ENCODE results near the gene NPIPA5.
"Not testable (repeated sequence)": the region's sequence is repeated elsewhere in the genome, so short reads cannot be mapped to it uniquely, and the experiment has no call there.

NPIPA5 gene

DNA sequence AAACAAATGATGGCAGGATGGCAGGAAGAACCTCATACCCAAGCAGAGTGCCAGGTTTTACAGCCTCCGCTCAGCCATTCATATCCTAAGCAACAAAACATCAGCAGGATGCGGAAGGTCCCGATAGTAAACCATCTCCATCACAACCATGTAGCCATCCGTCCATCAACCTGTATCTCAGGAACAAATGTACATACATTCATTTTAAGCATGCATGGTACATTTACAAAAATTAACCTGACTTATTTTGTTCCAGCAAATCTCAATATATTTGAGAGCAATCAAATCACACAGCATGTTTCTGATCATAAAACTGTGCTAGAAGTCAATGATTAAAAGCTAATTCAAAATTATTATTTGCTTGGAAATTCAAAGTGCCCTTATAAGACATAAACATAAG, at the start of gene NPIPA5:
TSS of gene NPIPA5 (minus strand) at position 101 of the 400 bp plus-strand sequence. CDS start at position 101, 0 bp downstream.
- DNase-seq (ENCODE audit: low read depth), result not testable (repeated sequence)

DNA sequence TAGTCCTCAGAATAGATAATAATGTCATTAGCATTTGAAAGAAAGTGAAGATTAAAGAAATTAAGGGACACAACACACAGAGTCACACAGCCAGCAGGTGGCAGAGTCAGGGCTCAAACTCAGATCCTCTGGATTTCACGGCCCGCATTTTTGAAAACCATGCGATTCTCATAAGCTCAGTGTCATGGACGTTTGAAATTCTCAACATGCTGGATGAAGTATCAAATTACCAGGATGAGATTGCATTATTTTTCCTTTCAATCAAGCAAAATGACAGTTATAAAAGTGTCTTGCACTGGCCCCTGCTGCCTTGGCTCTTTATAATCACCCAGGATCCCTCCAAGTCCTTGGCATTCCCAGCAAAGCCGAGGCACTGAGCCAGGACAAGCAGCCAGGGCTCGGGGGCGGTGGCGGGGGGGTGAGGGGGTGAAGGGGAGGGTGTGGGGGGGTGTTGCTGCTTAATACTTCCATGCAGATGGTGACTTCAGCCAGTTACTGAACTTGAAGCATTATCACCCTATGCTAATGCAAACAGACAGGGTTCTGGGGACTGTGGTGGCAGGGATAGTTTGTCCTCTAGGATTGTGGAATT, 49.6 kb upstream of the NPIPA5 start:
- DNase-seq (ENCODE audit: low read depth), result no peak

DNA sequence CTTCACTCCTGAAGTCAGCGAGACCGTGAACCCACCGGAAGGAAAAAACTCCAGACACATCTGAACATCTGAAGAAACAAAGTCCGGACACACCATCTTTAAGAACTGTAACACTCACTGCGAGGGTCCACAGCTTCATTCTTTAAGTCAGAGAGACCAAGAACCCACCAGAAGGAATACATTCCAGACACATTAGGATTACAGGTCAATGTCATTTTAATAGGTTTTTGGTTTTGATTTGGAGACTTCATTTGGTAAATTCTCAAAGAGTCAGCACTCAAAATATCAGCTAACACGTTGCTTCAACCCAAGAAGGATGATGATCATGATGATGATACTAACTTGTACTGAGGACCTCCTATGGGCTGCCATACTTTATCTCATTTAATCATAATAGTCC, 48.7 kb upstream of the NPIPA5 start:
- DNase-seq (ENCODE audit: low read depth), result no peak

DNA sequence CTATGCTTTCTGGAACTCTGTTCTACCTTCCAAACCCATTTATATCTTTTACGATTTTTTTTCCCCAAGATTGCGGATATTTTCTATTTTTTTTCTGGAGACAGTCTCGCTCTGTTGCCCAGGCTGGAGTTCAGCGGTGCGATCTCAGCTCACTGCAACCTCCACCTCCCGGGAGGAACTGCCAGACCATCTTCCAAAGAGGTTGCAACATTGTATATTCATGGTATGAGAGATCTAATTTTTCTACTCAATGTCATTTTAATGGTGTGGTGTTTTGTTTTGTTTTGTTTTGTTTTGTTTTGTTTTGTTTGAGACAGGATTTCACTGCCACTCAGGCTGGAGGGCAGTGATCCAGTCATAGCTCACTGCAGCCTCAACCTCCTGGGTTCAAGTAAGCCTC, 47.8 kb upstream of the NPIPA5 start:
- DNase-seq (ENCODE audit: low read depth), result no peak

DNA sequence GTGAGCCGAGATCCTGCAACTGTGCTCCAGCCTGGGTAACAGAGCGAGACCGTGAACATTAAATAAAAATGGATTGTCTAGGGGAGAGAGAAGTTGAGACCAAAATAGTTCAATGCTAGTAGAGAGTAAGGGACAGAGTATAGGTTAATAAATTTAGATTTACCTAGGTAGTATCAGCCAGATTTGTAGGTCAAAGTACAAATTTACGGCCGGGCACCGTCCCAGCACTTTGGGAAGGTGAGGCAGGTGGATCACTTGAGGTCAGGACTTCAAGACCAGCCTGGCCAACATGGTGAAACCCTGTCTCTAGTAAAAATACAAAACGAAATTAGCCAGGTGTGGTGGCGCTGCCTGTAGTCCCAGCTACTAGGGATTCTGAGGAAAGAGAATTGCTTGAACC, 44.1 kb upstream of the NPIPA5 start:
- DNase-seq (ENCODE audit: low read depth), result no peak

DNA sequence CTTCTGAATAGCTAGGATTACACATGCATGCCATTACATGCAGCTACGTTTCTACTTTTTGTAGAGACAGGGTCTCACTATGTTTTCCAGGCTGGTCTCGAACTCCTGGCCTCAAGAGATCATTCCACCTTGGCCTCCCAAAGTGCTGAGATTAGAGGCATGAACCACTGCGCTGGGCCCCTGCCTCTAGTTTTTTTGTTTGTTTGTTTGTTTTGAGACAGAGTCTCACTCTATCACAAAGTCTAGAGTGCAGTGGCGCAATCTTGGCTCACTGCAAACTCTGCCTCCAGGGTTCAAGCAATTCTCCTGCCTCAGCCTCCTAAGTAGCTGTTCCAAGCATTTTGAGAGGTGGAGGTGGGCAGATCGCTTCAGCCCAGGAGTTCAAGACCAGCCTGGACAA, 43.6 kb upstream of the NPIPA5 start:
- DNase-seq (ENCODE audit: low read depth), result not testable (repeated sequence)

DNA sequence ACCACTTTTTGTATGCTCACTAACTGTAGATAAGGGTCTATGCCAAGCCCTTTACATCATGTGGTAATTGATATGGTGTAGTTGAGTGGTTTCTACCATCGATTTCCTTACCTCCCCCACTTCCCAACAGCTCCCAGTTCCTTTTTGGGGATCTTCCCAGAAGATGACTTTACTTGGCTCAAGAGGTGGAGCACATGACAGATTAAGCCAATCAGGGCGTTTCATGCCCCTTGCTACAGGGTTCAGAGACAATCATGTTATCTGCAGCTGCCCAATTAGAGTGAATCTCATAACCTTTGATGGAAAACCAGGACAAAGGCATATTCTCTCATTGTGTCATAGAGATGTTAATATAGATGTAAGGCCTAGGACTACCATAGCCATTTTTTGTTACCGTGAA, 40.1 kb upstream of the NPIPA5 start:
- no peak for DNase-seq (ENCODE audit: low read depth)

DNA sequence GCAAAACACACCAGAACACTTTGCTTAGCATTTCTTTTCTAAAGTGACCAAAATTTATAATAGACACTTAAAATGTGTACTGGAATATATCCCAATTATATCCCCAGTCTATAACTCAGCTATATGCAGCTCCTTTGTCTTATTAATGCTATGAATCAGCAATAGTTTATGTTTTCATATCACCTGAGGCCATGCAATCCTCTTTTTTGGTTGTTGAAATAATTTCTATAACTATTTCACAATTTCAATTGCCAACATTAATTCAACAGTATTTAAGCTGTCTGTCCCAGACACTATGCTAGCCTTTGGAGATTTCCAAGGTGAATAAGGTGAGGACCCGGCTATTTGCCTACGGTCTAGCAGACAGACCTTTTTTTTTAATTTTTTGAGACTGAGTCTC, 39.1 kb upstream of the NPIPA5 start:
- no peak for DNase-seq (ENCODE audit: low read depth)

DNA sequence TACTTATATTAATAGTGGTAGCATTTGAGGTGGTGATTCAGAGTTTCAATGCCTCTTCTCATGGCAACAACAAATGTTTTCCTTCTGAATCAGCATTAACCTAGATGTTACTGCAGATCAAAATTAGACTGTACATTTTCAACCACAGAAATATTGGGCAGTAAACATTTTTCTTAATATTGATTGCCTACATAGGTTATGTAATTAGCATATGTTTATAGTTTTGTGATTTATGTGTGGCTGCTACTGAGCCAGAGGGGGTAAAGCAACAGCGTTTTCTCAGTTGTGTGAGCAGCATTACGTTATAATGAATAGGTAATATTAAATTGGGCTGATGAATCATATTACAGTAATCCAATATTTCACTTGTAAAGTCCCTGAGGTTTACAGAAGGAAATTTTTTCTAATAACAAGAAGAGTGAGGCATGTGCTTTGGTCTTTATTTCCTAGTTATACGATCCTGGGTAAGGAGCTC, 37.5 kb upstream of the NPIPA5 start:
- no peak for DNase-seq (ENCODE audit: low read depth)

DNA sequence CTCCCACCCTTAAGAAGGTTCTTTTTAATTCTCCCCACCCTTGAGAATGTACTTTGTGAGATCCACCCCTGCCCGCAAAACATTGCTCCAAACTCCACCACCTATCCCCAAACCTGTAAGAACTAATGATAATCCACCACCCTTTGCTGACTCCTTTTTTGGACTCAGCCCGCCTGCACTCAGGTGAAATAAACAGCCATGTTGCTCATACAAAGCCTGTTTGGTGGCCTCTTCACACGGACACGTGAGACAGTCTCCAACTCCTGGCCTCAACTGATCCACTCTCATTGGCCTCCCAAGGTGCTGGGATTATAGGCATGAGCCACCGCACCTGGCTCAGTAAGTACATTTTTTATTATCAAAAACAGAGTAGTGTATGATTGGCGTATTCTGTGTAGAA, 31.4 kb upstream of the NPIPA5 start:
- DNase-seq (ENCODE audit: low read depth), result not testable (repeated sequence)

DNA sequence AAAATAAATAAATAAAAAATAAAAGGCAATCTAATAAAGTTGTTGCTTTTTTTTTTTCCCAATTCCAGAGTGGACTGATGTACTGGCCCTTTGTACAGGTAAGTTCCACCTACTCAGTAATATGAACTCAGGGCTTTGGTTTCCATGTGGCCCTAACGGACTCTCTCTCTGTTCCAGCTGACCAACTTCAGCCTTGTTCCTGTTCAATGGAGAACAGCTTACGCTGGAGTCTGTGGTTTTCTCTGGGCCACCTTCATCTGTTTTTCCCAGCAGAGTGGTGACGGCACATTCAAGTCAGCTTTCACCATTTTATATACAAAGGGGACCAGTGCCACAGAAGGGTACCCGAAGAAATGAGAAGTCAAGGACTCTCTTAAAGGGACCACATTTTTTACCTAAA, 29.7 kb upstream of the NPIPA5 start:
- not testable (repeated sequence) for DNase-seq (ENCODE audit: low read depth)

DNA sequence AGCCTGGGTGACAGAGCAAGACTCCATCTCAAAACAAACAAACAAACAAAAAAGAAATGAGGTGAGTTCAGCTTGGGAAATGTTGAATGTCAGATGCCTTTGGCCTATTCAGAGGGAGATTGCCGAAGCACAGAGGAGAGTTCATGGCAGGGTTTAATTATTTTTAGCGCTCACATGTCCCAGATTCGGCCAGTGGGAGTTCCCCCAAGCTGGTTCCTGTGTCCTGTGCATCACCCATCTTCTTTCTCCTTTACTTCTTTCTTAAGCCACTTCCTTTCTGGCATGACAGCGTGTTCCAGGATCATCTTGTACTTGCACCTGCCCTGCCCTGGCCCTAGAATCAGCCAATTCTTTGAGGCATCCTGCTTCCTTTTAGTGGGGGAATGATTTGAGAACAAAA, 26.7 kb upstream of the NPIPA5 start:
- no peak for DNase-seq (ENCODE audit: low read depth)

DNA sequence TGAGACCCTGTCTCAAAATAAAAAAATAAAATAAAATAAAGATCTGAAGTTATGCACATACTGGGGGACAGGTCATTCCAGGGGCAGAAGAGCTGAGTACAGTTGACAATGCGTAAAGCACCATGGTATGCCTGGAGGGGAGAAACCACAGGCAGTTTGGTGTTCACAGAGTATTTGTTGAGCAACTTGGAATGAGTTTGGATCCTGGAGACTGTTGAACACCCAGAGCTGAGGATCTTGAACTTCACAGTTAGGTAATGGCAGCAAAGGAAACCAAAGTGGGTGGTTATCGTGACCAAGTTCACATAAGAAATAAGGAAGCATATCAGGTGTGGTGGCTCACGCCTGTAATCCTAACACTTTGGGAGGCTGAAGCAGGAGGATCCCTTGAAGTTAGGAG, 26.0 kb upstream of the NPIPA5 start:
- DNase-seq (ENCODE audit: low read depth), result not testable (repeated sequence)

DNA sequence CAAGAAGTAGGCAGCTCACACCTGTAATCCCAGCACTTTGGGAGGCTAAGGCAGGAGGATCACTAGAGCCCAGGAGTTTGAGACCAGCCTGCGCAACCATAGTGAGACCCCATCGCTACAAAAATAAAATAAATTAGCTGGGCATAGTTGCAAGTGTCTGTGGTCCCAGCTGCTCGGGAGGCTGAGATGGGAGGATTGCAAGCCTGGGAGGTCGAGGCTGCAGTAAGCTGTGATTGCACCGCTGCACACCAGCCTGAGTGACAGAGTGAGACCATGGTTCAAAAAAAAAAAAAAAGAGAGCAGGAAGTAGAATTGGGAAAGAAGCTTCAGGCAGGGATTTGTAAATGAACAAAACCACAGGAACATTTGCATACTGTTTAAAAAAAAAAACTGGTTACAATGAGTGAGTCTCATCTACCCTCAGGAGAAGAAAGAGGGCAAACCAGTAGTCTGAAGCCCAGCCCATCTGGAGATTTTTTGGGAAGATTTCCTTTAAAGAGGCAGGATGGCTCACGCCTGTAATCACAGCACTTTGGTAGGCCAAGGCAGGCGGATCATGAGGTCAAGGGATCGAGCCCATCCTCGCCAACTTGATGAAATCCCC, 25.4 kb upstream of the NPIPA5 start:
- no peak for DNase-seq (ENCODE audit: low read depth)

DNA sequence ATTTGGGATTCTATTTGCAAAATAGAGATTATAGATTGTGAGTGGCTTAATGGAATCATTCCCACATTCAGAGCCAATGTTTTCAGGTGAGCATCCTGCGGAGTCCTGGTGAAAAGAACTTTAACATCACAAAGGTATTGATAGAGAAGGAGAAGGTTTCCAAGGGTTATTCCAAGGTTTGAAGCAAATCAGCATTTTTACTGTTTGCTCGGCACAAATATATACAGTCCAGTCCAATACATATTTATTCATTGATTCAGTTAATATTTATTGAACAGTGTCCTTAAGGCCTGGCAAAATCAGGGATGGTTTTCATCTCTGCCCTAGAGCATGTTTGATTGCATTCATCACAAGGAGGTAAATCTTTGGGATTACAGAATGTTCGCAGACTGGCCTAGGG, 23.9 kb upstream of the NPIPA5 start:
- no peak for DNase-seq (ENCODE audit: low read depth)

DNA sequence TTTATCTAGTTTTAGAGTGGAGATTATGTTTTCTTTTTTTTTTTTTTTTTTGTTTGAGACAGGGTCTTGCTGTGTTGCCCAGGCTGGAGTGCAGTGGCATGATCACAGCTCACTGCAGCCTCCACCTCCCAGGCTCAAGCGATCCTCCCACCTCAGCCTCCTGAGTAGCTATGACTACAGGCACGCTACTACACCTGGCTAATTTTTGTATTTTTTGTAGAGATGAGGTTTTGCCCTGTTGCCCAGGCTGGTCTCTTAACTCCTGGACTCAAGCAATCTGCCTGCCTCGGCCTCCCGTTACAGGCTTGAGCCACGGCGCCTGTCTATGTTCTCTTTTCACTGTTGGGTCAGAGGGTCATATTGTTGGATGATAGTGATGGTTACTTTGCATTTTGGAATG, 22.2 kb upstream of the NPIPA5 start:
- DNase-seq (ENCODE audit: low read depth), result not testable (repeated sequence)

DNA sequence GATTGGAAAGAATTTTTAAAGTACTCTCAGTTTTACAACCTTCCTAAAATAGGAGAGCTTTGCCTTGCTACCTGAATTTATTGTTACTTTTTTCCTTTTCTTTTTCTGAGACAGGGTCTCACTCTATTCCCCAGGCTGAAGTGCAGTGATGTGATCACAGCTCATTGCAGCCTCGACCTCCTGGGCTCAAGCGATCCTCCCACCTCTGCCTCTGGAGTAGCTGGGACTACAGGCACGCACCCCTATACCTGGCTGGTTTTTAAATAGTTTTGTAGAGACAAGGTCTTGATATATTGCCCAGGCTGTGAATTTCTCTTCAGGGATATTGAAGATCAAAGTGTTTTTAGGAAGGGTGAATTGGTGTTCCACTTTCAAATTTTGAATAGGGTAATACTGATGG, 21.2 kb upstream of the NPIPA5 start:
- no peak for DNase-seq (ENCODE audit: low read depth)

DNA sequence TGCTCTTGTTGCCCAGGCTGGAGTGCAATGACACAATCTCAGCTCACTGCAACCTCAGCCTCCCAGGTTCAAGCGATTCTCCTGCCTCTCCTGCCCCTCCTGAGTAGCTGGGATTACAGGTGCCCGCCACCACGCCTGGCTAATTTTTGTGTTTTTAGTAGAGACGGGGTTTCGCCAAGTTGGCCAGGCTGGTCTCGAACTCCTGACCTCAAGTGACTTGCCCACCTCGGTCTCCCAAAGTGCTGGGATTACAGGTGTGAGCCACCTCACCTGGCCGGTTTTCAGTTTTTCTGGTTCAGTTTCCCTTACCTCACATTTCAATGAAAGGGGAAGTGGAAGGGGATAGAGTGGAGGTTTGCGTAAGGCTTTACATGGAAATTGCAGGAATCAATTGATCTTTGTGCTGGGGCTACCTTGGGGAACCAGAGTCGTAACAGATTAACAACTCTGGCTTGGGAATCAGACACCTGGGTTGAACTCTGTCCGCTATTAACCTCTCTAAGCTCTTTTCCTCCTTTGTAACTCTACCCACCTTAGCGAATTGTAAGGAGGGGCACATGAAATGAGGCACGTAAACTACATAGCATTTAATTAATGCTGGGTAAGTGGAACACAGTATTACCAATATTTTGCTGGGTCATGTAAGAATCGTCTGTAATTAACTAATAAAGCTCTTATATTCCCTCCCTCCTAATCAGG, 20.7 kb upstream of the NPIPA5 start:
- DNase-seq (ENCODE audit: low read depth), result no peak

DNA sequence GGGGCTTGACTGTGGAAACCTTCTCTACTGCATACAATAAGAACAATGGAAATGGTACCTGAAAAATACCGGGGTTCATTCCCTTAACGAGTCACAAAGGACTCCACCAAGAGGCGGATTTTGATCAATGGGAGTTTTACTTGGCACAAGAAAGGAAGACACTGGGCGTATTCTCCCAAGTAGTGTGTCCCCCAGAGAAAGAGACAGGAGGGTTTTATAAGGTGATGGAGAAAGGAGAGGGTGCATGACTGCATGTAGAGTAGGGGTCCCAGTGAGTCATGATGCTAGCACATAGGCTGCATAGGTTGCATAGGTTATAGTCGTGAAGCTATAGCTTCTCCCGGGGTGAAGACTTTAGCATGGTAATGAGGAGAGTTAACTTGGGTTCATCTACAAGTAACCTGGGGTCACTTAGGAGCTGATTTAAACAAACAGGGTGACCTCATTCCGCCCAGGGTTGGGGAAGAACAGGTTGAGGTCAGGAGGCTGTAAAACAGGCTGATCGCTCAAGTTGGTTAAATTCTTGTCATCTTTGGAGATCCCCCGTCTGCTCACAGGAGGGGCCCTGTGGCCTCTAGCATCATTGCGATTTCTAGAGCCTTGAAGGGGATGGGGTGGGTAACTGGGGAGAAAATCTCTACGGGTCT, 19.0 kb upstream of the NPIPA5 start:
- no peak for DNase-seq (ENCODE audit: low read depth)

DNA sequence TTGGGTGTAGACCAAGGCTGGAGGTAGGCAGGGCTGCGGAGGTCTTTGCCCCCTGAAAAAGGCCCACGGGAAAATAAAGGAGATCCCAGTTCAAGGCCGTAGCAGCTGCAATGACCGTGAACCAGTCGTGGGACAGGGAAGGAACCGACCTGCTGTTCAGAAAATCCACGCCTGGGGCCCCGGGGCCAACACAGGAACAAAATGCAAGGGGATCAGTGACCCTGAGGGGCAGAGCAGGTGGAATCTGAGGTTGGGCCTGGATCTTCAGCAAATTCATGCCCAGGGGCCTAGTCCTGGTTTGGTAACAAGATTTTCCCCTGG, 18.4 kb upstream of the NPIPA5 start:
- not testable (repeated sequence) for DNase-seq (ENCODE audit: low read depth)

DNA sequence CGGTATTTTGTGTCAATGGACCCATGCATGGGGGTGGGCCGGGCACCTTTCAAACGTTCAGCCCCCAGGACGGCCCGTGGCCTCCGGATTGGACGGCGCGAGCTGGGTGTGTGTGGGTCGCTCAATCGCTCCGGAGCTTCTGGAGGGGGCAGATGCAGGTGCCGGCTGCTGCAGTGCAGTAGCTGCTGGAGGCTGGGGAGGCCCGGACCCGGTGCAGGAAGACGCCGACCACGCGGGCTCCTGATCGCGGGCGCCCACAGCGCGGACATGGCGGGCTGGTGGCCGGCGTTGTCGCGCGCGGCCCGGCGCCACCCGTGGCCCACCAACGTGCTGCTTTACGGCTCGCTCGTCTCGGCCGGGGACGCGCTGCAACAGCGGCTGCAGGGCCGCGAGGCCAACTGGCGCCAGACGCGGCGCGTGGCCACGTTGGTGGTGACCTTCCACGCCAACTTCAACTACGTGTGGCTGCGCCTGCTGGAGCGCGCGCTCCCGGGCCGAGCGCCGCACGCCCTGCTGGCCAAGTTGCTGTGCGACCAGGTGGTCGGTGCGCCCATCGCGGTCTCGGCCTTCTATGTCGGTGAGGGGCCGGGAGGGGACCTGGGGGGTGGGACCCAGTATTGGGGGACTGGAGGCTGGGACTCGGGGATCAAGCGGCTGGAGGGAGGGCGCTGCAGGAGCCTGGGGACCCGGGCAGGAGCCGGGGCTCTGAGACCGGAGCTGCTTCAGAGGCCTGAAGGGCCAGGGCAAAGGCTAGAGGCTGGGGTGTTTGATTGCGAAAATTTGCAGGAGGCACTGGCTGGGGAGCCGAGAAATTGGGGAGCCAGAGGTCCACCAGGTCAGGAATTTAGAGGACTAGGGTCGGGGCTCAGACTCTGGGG, 17.8 kb upstream of the NPIPA5 start, which contains the start of gene MPV17L:
TSS of gene MPV17L (plus strand) at position 124 of the 878 bp plus-strand sequence. CDS start at position 268, 144 bp downstream.
- not testable (repeated sequence) for DNase-seq (ENCODE audit: low read depth)

DNA sequence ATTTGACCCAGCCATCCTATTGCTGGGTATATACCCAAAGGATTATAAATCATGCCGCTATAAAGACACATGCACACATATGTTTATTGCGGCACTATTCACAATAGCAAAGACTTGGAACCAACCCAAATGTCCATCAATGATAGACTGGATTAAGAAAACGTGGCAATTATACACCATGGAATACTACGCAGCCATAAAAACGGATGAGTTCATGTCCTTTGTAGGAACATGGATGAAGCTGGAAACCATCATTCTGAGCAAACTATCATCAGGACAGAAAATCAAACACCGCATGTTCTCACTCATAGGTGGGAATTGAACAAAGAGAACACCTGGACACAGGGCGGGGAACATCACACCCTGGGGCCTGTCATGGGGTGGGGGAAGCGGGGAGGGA, 14.9 kb upstream of the NPIPA5 start:
- DNase-seq (ENCODE audit: low read depth), result not testable (repeated sequence)

Measured in T-helper 22 cell (primary cell).